GM23338 (cell line): ENCODE data around the gene CD63. TPM values are rescaled to one million over a fixed set of nuclear protein-coding genes. Genes with fewer than 3 reads are reported as not detected.

Experiments used
- ATAC-seq: fragments of 200-7000 bp; cut with Tn5 transposase; 3 replicates; pipeline ENCODE4 v1.9.1; 2020
- DNase-seq: peaks from one replicate; pipeline ENCODE4 v3.0.0-alpha.2; 2015; ENCODE audit warnings: low spot score
- H2AFZ ChIP-seq: fragments of 200-600 bp; sonication (generic); 2 replicates; pipeline ENCODE4 v1.8.0; 2016; ENCODE audit warnings: antibody characterized with exemption, mild to moderate bottlenecking, moderate library complexity
- H3F3A ChIP-seq: fragments of 200-600 bp; sonication (generic); replicated peaks from 2 replicates; pipeline ENCODE4 v1.8.0; 2017; ENCODE audit warnings: antibody characterized with exemption, mixed run types, low read depth
- H3K27ac ChIP-seq: fragments of 200-600 bp; sonication (generic); 2 replicates; pipeline ENCODE4 v1.6.1; 2016; ENCODE audit warnings: low read depth
- H3K27me3 ChIP-seq: fragments of 200-600 bp; sonication (generic); 2 replicates; pipeline ENCODE4 v1.8.0; 2016; ENCODE audit warnings: mild to moderate bottlenecking, mixed run types, moderate library complexity; ENCODE audit not compliant: insufficient read depth
- H3K36me3 ChIP-seq: fragments of 200-600 bp; sonication (generic); 2 replicates; pipeline ENCODE4 v1.8.0; 2016; ENCODE audit warnings: mild to moderate bottlenecking; ENCODE audit not compliant: insufficient read depth
- H3K4me1 ChIP-seq: fragments of 200-600 bp; sonication (generic); 2 replicates; pipeline ENCODE4 v1.8.0; 2016; ENCODE audit warnings: mild to moderate bottlenecking, moderate library complexity; ENCODE audit not compliant: insufficient read depth
- H3K4me2 ChIP-seq: fragments of 200-600 bp; sonication (generic); 2 replicates; pipeline ENCODE4 v1.7.1; 2017; ENCODE audit warnings: mixed run types
- H3K4me3 ChIP-seq: fragments of 200-600 bp; sonication (generic); 2 replicates; pipeline ENCODE4 v1.6.1; 2016; ENCODE audit warnings: mixed run types
- H3K79me2 ChIP-seq: fragments of 200-600 bp; sonication (generic); replicated peaks from 2 replicates; pipeline ENCODE4 v1.8.0; 2017; ENCODE audit warnings: mild to moderate bottlenecking; ENCODE audit not compliant: insufficient read depth
- H3K9me2 ChIP-seq: fragments of 200-600 bp; sonication (generic); 2 replicates; pipeline ENCODE4 v1.8.0; 2017; ENCODE audit not compliant: insufficient read depth
- H4K20me1 ChIP-seq: fragments of 200-600 bp; sonication (generic); replicated peaks from 2 replicates; pipeline ENCODE4 v1.8.0; 2017; ENCODE audit warnings: mild to moderate bottlenecking; ENCODE audit not compliant: insufficient read depth
- H3K27ac Mint-ChIP-seq: 2 replicates; pipeline ENCODE4 v1.8.0; 2020; ENCODE audit warnings: inconsistent platforms, mild to moderate bottlenecking, moderate library complexity, mixed read lengths
- H3K27me3 Mint-ChIP-seq: 3 replicates; pipeline ENCODE4 v1.8.0; 2022; ENCODE audit warnings: low read depth, mild to moderate bottlenecking, moderate library complexity, mixed read lengths, inconsistent platforms; ENCODE audit not compliant: insufficient read depth, poor library complexity
- H3K36me3 Mint-ChIP-seq: 3 replicates; pipeline ENCODE4 v1.8.0; 2021; ENCODE audit warnings: low read depth, mild to moderate bottlenecking, inconsistent platforms, moderate library complexity, mixed read lengths
- H3K4me1 Mint-ChIP-seq: 3 replicates; pipeline ENCODE4 v1.8.0; 2020; ENCODE audit warnings: mild to moderate bottlenecking, inconsistent platforms, mixed read lengths
- H3K4me3 Mint-ChIP-seq: 3 replicates; pipeline ENCODE4 v1.8.0; 2021; ENCODE audit warnings: moderate library complexity, mild to moderate bottlenecking, inconsistent platforms, mixed read lengths
- H3K9me3 Mint-ChIP-seq: 3 replicates; pipeline ENCODE4 v1.8.0; 2020; ENCODE audit warnings: moderate library complexity, mild to moderate bottlenecking, inconsistent platforms, mixed read lengths
- CREB1 ChIP-seq: fragments of 250-450 bp; sonication (Bioruptor Pico); IDR thresholded peaks from 2 replicates; pipeline ENCODE4 v1.5.0; 2020; ENCODE audit warnings: low read depth, mild to moderate bottlenecking, moderate library complexity
- CTCF ChIP-seq, 2 experiments: fragments of 200-600 bp in 1 of 2; sonication (generic) in 1 of 2; conservative IDR thresholded peaks; 2 replicates each; pipeline versions ENCODE4 v1.5.1 to v1.6.1; 2016 to 2017; ENCODE audit warnings: antibody characterized with exemption in 2 of 2, low read depth in 2 of 2, mild to moderate bottlenecking in 2 of 2, moderate library complexity in 1 of 2
- ETS1 ChIP-seq: IDR thresholded peaks from 2 replicates; pipeline ENCODE4 v1.6.1; 2016; ENCODE audit warnings: antibody characterized with exemption
- EZH2 ChIP-seq: fragments of 200-600 bp; sonication (generic); IDR thresholded peaks from one replicate; pipeline ENCODE4 v1.8.0; 2017; ENCODE audit warnings: antibody characterized with exemption, mild to moderate bottlenecking, low read depth; ENCODE audit not compliant: unreplicated experiment
- EZH2phosphoT487 ChIP-seq: fragments of 200-600 bp; sonication (generic); IDR thresholded peaks from one replicate; pipeline ENCODE4 v1.8.1; 2018; ENCODE audit warnings: antibody characterized with exemption; ENCODE audit not compliant: unreplicated experiment
- JUNB ChIP-seq: IDR thresholded peaks from one replicate; pipeline ENCODE4 v1.6.1; 2016; ENCODE audit warnings: antibody characterized with exemption; ENCODE audit not compliant: unreplicated experiment
- NANOG ChIP-seq: IDR thresholded peaks from 2 replicates; pipeline ENCODE4 v1.6.1; 2016; ENCODE audit warnings: antibody characterized with exemption, borderline replicate concordance
- POLR2AphosphoS5 ChIP-seq: IDR thresholded peaks from 2 replicates; pipeline ENCODE4 v1.6.1; 2016; ENCODE audit warnings: antibody characterized with exemption, low read depth
- STAT1 ChIP-seq: IDR thresholded peaks from one replicate; pipeline ENCODE4 v1.6.1; 2016; ENCODE audit warnings: antibody characterized with exemption; ENCODE audit not compliant: unreplicated experiment
- ZNF114 ChIP-seq: fragments of 250-450 bp; sonication (Bioruptor Pico); IDR thresholded peaks from 2 replicates; pipeline ENCODE4 v1.5.0; 2020; ENCODE audit warnings: mild to moderate bottlenecking, moderate library complexity
- ZNF331 ChIP-seq: fragments of 250-450 bp; sonication (Bioruptor Pico); IDR thresholded peaks from 2 replicates; pipeline ENCODE4 v1.5.0; 2020; ENCODE audit warnings: low read depth, mild to moderate bottlenecking, moderate library complexity
- ZNF462 ChIP-seq: fragments of 250-450 bp; sonication (Bioruptor Pico); IDR thresholded peaks from 2 replicates; pipeline ENCODE4 v1.5.0; 2020; ENCODE audit warnings: mild to moderate bottlenecking, moderate library complexity
- polyA plus RNA-seq: library from polyadenylated mRNA; unstranded; fragments of >200 nt; fragmentation: Nextera tagmentation; extraction: Ambion mirVana; gene quantifications from 2 replicates; pipeline ENCODE4 v1.2.1, GENCODE V29; 2016
- total RNA-seq: library from RNA; depleted of rRNA; stranded (reverse); fragments of >200 nt; shearing (Covaris generic); gene quantifications from 2 replicates; pipeline ENCODE4 v1.2.3, GENCODE V29; 2014

CD63 gene
- total and polyA plus RNA-seq, 2 experiments from 2014 or later: 294 to 685 TPM

GRCh38 chr12:55679691-55680090 is 49.1 kb downstream of the CD63 start (continued):
- TF ChIP-seq CTCF (conservative IDR thresholded peaks at IDR 0.05; ENCODE audit: low read depth in 2 of 2): no peak

- Mint-ChIP-seq H3K4me1 (peaks cover 10% of the 10 kb centered on the region), H3K4me3 (no peak overlapping the region), H3K36me3 (no peaks in the 10 kb centered on the region), H3K9me3 (no peaks in the 10 kb centered on the region), H3K27me3 (peaks cover 7% of the 10 kb centered on the region), H3K27ac (no peak overlapping the region)
- Histone ChIP-seq H3K4me2 (no peak overlapping the region), H3K9me2 (no peaks in the 10 kb centered on the region), H3K4me1 (peaks cover 3% of the 10 kb centered on the region; the same call in 1 of the 2 replicates), H3K36me3 (no peaks in the 10 kb centered on the region), H2AFZ (no peak overlapping the region), H3F3A (no peaks in the 10 kb centered on the region), H3K27ac (no peak overlapping the region), H3K4me3 (no peak overlapping the region), H3K27me3 (no peaks in the 10 kb centered on the region), H4K20me1 (no peaks in the 10 kb centered on the region), H3K79me2 (no peaks in the 10 kb centered on the region)
- no peak for DNase-seq
- no peak for ATAC-seq
- TF ChIP-seq ETS1: no peak
- TF ChIP-seq POLR2AphosphoS5: no peak
- no peak for TF ChIP-seq CREB1 (CRISPR knock-in tag)
- TF ChIP-seq ZNF114: no peak
- no peak for TF ChIP-seq JUNB
- no peak for TF ChIP-seq NANOG
- TF ChIP-seq EZH2phosphoT487: no peak
- no peak for TF ChIP-seq STAT1
- no peak for TF ChIP-seq ZNF462 (CRISPR knock-in tag)
- no peak for TF ChIP-seq EZH2
- no peak for TF ChIP-seq CTCF (conservative IDR thresholded peaks at IDR 0.05; ENCODE audit: low read depth in 2 of 2)
- TF ChIP-seq ZNF331 (CRISPR knock-in tag): no peak
These were observed 52.1 kb downstream of the CD63 start for GRCh38 chr12:55676707-55677106.
